ENCODE measurements around the gene EYA2. TPM values are rescaled to one million over a fixed set of nuclear protein-coding genes. Genes with fewer than 3 reads are reported as not detected.
A peak's percentile ranks its signal among the peaks of the same experiment; 100 is the strongest.

Gene EYA2
- total and polyA plus RNA-seq, 2 of the 4 experiments (the other 2 are of a cell fraction), result 2.3 to 5.4 TPM

DNA sequence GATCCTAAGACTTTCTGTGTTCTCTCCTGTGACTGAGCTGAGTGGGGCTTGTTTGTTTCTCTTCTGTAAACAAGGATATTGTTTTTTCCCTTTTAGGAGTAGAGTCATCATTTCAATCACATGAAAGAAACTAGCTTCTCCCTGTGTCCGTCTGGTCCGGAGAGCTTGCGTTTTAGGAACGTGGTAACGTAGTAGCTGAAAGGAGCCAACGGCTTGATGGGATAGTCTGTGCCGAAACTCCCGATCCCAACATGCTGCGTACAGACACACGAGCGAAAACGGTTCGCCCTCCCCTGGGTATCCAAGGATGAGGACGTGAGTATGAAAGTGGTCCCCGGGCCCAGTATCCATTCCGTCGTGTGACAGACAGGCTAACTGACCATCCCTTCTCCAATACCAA is 315.3 kb downstream of the EYA2 start:
- Histone ChIP-seq H2AK5ac (ENCODE audit: low read depth, low read length) (no peak overlapping the region), H3K9me3 (ENCODE audit: control insufficient read depth, insufficient read depth, low read length) (no peaks in the 10 kb centered on the region), H2AFZ (replicated peaks; ENCODE audit: low read length, poor library complexity) (no peak overlapping the region), H3K79me1 (ENCODE audit: low read depth in 1 of 2, low read length in 2 of 2) (peaks cover 22 to 54% of the 10 kb centered on the region in 2 experiments; a peak in 3 of 4 replicates), H3K4me2 (ENCODE audit: low read depth, low read length) (no peak overlapping the region), H2AK9ac (replicated peaks; ENCODE audit: low read depth, low read length, poor library complexity) (no peak overlapping the region), H3K23ac (ENCODE audit: low read depth, low read length) (0 out of 2 replicates have a peak overlapping the region, but pooled peaks have one; percentile 33), H3K9me1 (ENCODE audit: insufficient read depth, low read length) (peaks cover 21% of the 10 kb centered on the region; the same call in 1 of the 2 replicates), H3K18ac (ENCODE audit: low read depth, low read length) (no peak overlapping the region), H4K5ac (ENCODE audit: low read depth, low read length) (no peak overlapping the region), H2BK20ac (ENCODE audit: low read depth, low read length) (no peak overlapping the region), H2BK120ac (ENCODE audit: low read depth, low read length) (no peak overlapping the region), H3K9ac (ENCODE audit: low read depth, low read length) (no peak overlapping the region), H2BK15ac (ENCODE audit: low read depth, low read length) (no peak overlapping the region), H3K4me3 (ENCODE audit: insufficient read depth, low read depth, low read length) (no peak overlapping the region), H4K20me1 (ENCODE audit: insufficient read depth, low read length) (no peaks in the 10 kb centered on the region; the same call in none of the 2 replicates), H4K91ac (ENCODE audit: insufficient read depth, low read depth, low read length) (no peak overlapping the region), H3K27ac (ENCODE audit: insufficient read depth, low read length) (no peak overlapping the region), H3K56ac (ENCODE audit: extremely low read depth, insufficient read depth, low read length) (no peak overlapping the region), H3K4ac (ENCODE audit: low read depth, low read length) (no peak overlapping the region), H2BK5ac (ENCODE audit: low read depth, low read length, poor library complexity, severe bottlenecking) (no peak overlapping the region), H3K14ac (replicated peaks; ENCODE audit: low read depth, low read length) (no peak overlapping the region), H3K36me3 (ENCODE audit: control insufficient read depth, insufficient read depth, low read length) (peaks cover 48% of the 10 kb centered on the region), H3K27me3 (ENCODE audit: control insufficient read depth, insufficient read depth, low read length) (no peaks in the 10 kb centered on the region), H4K8ac (ENCODE audit: low read depth in 2 of 2, low read length in 2 of 2) (no peak overlapping the region), H3K4me1 (ENCODE audit: control insufficient read depth, insufficient read depth, low read length) (no peaks in the 10 kb centered on the region)
- DNase-seq (no peak), ATAC-seq (ENCODE audit: low read depth) (no peak)
- 98% methylated on average over 12 of the region's 17 CpGs; no CpG with 5 or more reads in 1 of the 2 experiments for WGBS, 2 experiments (ENCODE audit: extremely low coverage in 2 of 2, insufficient read length in 1 of 2)
- ChIA-PET POLR2A (ENCODE audit: unreplicated experiment) (no interaction called here), CTCF (no interaction called here)
- TF ChIP-seq MAZ (IDR thresholded peaks at IDR 0.05; ENCODE audit: borderline replicate concordance, low read depth, low read length), result no peak
- TF ChIP-seq RAD21 (IDR thresholded peaks at IDR 0.05; ENCODE audit: low read length), result no peak
- TF ChIP-seq, protein P1, sequence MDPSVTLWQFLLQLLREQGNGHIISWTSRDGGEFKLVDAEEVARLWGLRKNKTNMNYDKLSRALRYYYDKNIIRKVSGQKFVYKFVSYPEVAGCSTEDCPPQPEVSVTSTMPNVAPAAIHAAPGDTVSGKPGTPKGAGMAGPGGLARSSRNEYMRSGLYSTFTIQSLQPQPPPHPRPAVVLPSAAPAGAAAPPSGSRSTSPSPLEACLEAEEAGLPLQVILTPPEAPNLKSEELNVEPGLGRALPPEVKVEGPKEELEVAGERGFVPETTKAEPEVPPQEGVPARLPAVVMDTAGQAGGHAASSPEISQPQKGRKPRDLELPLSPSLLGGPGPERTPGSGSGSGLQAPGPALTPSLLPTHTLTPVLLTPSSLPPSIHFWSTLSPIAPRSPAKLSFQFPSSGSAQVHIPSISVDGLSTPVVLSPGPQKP (IDR thresholded peaks at IDR 0.05; ENCODE audit: borderline replicate concordance, low read depth, low read length), result no peak
- TF ChIP-seq FOS (IDR thresholded peaks at IDR 0.05; ENCODE audit: low read depth, low read length), result no peak
- TF ChIP-seq, protein P2, sequence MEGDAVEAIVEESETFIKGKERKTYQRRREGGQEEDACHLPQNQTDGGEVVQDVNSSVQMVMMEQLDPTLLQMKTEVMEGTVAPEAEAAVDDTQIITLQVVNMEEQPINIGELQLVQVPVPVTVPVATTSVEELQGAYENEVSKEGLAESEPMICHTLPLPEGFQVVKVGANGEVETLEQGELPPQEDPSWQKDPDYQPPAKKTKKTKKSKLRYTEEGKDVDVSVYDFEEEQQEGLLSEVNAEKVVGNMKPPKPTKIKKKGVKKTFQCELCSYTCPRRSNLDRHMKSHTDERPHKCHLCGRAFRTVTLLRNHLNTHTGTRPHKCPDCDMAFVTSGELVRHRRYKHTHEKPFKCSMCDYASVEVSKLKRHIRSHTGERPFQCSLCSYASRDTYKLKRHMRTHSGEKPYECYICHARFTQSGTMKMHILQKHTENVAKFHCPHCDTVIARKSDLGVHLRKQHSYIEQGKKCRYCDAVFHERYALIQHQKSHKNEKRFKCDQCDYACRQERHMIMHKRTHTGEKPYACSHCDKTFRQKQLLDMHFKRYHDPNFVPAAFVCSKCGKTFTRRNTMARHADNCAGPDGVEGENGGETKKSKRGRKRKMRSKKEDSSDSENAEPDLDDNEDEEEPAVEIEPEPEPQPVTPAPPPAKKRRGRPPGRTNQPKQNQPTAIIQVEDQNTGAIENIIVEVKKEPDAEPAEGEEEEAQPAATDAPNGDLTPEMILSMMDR (conservative IDR thresholded peaks at IDR 0.05; ENCODE audit: low read depth, low read length), result no peak
- TF ChIP-seq POLR2A (IDR thresholded peaks at IDR 0.05; ENCODE audit: low read depth, low read length), result no peak
- no peak for TF ChIP-seq RFX5 (IDR thresholded peaks at IDR 0.05; ENCODE audit: low read depth, low read length)
- TF ChIP-seq MXI1 (IDR thresholded peaks at IDR 0.05; ENCODE audit: borderline replicate concordance, low read depth, low read length), result no peak
- no peak for TF ChIP-seq NFE2L2 (IDR thresholded peaks at IDR 0.05; ENCODE audit: low read depth, low read length)
- TF ChIP-seq, protein P3, sequence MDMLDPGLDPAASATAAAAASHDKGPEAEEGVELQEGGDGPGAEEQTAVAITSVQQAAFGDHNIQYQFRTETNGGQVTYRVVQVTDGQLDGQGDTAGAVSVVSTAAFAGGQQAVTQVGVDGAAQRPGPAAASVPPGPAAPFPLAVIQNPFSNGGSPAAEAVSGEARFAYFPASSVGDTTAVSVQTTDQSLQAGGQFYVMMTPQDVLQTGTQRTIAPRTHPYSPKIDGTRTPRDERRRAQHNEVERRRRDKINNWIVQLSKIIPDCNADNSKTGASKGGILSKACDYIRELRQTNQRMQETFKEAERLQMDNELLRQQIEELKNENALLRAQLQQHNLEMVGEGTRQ (IDR thresholded peaks at IDR 0.05; ENCODE audit: low read depth, low read length), result no peak
- no peak for TF ChIP-seq RCOR1 (IDR thresholded peaks at IDR 0.05; ENCODE audit: insufficient replicate concordance, low read length)
- no peak for TF ChIP-seq CHD1 (IDR thresholded peaks at IDR 0.05; ENCODE audit: low read depth, low read length)
- TF ChIP-seq CEBPB (IDR thresholded peaks at IDR 0.05; ENCODE audit: low read depth, low read length), result no peak
- TF ChIP-seq BHLHE40 (IDR thresholded peaks at IDR 0.05; ENCODE audit: low read depth, low read length), result no peak
- TF ChIP-seq SMC3 (IDR thresholded peaks at IDR 0.05; ENCODE audit: low read depth, low read length), result no peak
- TF ChIP-seq MAFK (IDR thresholded peaks at IDR 0.05; ENCODE audit: low read depth, low read length), result no peak
- in situ Hi-C loops (cut with MboI; ENCODE audit: low sequenced_read_pairs), result loop anchor here (10.0 kb wide), 1 partner anchor 455 kb away; no protein-coding TSS in a partner anchor
- intact Hi-C loops (cut with micrococcal nuclease), result no loop called here
- dilution Hi-C loops (cut with HindIII; ENCODE audit: low sequenced_read_pairs, unreplicated experiment), result no loop called here
- TSS peak; percentile 85 for BruUV-seq (replicated peaks)

Data from IMR-90 (cell line).